Keratinocyte (primary cell): ENCODE data around the gene SH2D4B.

Experiments used
- EZH2 ChIP-seq: IDR thresholded peaks from one replicate; pipeline ENCODE4 v1.6.1; 2012; ENCODE audit warnings: inconsistent platforms, mild to moderate bottlenecking, low read length, moderate library complexity
- TF ChIP-seq, protein P1 (sequence below), 3 experiments: IDR thresholded peaks in 1 of 3; conservative IDR thresholded peaks in 1 of 3; optimal IDR thresholded peaks in 1 of 3; 2 replicates in 2 of 3; 3 replicates in 1 of 3; pipeline versions ENCODE3 to v1.5.1; 2011; ENCODE audit warnings: low read length in 3 of 3, mild to moderate bottlenecking in 3 of 3, moderate library complexity in 2 of 3, control low read depth in 1 of 3, inconsistent platforms in 1 of 3; ENCODE audit not compliant: insufficient read depth in 2 of 3; ENCODE audit errors: extremely low read depth in 1 of 3

GRCh38 chr10:80649183-80649582 is 111.5 kb downstream of the SH2D4B start:
- no peak for TF ChIP-seq EZH2
- TF ChIP-seq, protein P1, sequence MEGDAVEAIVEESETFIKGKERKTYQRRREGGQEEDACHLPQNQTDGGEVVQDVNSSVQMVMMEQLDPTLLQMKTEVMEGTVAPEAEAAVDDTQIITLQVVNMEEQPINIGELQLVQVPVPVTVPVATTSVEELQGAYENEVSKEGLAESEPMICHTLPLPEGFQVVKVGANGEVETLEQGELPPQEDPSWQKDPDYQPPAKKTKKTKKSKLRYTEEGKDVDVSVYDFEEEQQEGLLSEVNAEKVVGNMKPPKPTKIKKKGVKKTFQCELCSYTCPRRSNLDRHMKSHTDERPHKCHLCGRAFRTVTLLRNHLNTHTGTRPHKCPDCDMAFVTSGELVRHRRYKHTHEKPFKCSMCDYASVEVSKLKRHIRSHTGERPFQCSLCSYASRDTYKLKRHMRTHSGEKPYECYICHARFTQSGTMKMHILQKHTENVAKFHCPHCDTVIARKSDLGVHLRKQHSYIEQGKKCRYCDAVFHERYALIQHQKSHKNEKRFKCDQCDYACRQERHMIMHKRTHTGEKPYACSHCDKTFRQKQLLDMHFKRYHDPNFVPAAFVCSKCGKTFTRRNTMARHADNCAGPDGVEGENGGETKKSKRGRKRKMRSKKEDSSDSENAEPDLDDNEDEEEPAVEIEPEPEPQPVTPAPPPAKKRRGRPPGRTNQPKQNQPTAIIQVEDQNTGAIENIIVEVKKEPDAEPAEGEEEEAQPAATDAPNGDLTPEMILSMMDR (optimal IDR thresholded peaks at IDR 0.05 in 1 of 3, IDR thresholded peaks at IDR 0.05 in 1 of 3, conservative IDR thresholded peaks at IDR 0.05 in 1 of 3; ENCODE audit: extremely low read depth in 1 of 3, insufficient read depth in 2 of 3, low read length in 3 of 3) = no peak
